Umbilical cord (tissue), 2 donors: ENCODE data around the gene DHDH. TPM values are rescaled to one million over a fixed set of nuclear protein-coding genes. Genes with fewer than 3 reads are reported as not detected.

Experiments used
- DNase-seq: peaks from one replicate; pipeline ENCODE4 v3.0.0-alpha.2; 2015; ENCODE audit warnings: low spot score
- total RNA-seq: library from RNA; depleted of rRNA; stranded (reverse); fragments of >200 nt; gene quantifications from one replicate; pipeline ENCODE4 v1.2.3, GENCODE V29; 2014; ENCODE audit warnings: low replicate concordance; ENCODE audit not compliant: insufficient read depth

The DHDH gene
- total RNA-seq, 1 donor from 2014 or later, result not detected

DNA sequence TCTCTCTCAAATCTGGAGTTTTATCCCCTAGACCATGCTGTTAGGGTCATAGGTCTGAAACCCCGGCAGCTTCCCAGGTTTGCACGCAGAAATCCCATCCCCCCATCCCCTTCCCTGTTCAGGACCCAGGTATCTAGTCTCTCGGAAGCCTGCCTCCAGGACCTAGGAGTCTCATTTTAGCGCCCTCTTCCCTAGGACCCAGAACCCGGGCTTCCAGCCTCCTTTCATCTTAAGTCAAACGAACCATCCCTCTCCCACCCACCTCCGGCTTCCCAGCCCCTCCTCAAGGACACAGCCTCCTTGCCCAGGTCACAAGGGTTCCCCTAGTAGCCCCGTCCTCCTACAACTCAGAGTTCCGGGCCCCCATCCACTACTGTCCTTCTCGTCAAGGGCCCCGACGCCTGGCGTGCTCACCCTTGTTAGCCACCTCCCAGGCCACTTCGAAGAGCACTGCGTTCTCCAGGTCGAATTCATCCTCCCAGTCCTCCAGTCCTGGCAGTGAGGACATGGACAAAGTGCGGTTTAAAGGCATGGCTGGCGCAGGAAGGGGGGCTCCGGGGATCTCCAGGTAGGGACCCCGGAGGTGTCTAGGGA lies 59.2 kb downstream of the DHDH start:
- peak; percentile 33 for DNase-seq

GRCh38 chr19:48993175-48994034 lies 59.9 kb downstream of the DHDH start, which contains the start of the genes GYS1 and RUVBL2:
GYS1 (minus strand) TSS chr19:48993309; CDS start chr19:48993112, 197 bp downstream.
RUVBL2 (plus strand) TSS chr19:48993887; CDS start chr19:48993912, 25 bp downstream.
- DNase-seq, result peak; percentile 100

- no peak for DNase-seq
These were observed 60.5 kb downstream of the DHDH start for GRCh38 chr19:48994035-48994386.

Other genes starting within 250 kb of the DHDH start
- 0.72 TPM for gene FUT2, start 237.7 kb upstream of the DHDH start, total RNA-seq
- not detected for gene MAMSTR, start 214.0 kb upstream of the DHDH start, total RNA-seq
- 3.1 TPM for gene RASIP1, start 193.1 kb upstream of the DHDH start, total RNA-seq
- gene IZUMO1, start 186.8 kb upstream of the DHDH start, total RNA-seq, result not detected
- 1.4 TPM for gene FUT1, start 181.1 kb upstream of the DHDH start, total RNA-seq
- not detected for gene FGF21, start 178.2 kb upstream of the DHDH start, total RNA-seq
- gene BCAT2, start 122.7 kb upstream of the DHDH start, total RNA-seq, result 11.1 TPM
- gene HSD17B14, start 97.2 kb upstream of the DHDH start, total RNA-seq, result 3.4 TPM
- 2.6 TPM for gene PLEKHA4, start 65.1 kb upstream of the DHDH start, total RNA-seq
- 138 TPM for gene PPP1R15A, start 61.3 kb upstream of the DHDH start, total RNA-seq
- gene TULP2, start 35.0 kb upstream of the DHDH start, total RNA-seq, result not detected
- gene NUCB1, start 33.4 kb upstream of the DHDH start, total RNA-seq, result 160 TPM
- 59.9 TPM for gene BAX, start 21.2 kb downstream of the DHDH start, total RNA-seq
- 2,219 TPM for gene FTL, start 31.6 kb downstream of the DHDH start, total RNA-seq
- gene GYS1, start 59.6 kb downstream of the DHDH start, total RNA-seq, result 46.9 TPM
- 47.2 TPM for gene RUVBL2, start 60.2 kb downstream of the DHDH start, total RNA-seq
- not detected for gene LHB, start 83.4 kb downstream of the DHDH start, total RNA-seq
- gene CGB3, start 90.6 kb downstream of the DHDH start, total RNA-seq, result not detected
- gene CGB2, start 98.2 kb downstream of the DHDH start, total RNA-seq, result 5.5 TPM
- not detected for gene CGB1, start 103.2 kb downstream of the DHDH start, total RNA-seq
- gene CGB5, start 110.1 kb downstream of the DHDH start, total RNA-seq, result not detected
- not detected for gene CGB8, start 115.4 kb downstream of the DHDH start, total RNA-seq
- not detected for gene CGB7, start 124.0 kb downstream of the DHDH start, total RNA-seq
- gene NTF4, start 131.1 kb downstream of the DHDH start, total RNA-seq, result 4.1 TPM
- 0.72 TPM for gene KCNA7, start 139.0 kb downstream of the DHDH start, total RNA-seq
- 143 TPM for gene SNRNP70, start 151.8 kb downstream of the DHDH start, total RNA-seq
- gene LIN7B, start 180.7 kb downstream of the DHDH start, total RNA-seq, result not detected
- not detected for gene C19orf73, start 185.4 kb downstream of the DHDH start, total RNA-seq
- 32.5 TPM for gene PPFIA3, start 185.8 kb downstream of the DHDH start, total RNA-seq
- 0.72 TPM for gene HRC, start 221.7 kb downstream of the DHDH start, total RNA-seq
- gene TRPM4, start 224.1 kb downstream of the DHDH start, total RNA-seq, result 8.2 TPM